ENCODE data around the gene PAXIP1.

GRCh38 chr7:155007947-155008346 is 5.0 kb upstream of the PAXIP1 start:
- TF ChIP-seq EZH2 (optimal IDR thresholded peaks at IDR 0.05; ENCODE audit: low read depth, low read length): no peak
- peak; percentile 23 for TF ChIP-seq CTCF (IDR thresholded peaks at IDR 0.05; ENCODE audit: low read length)

Measured in MM.1S (cell line).